Colonic mucosa (tissue), 4 donors: Measurements from ENCODE around the gene GRP. TPM values are rescaled to one million over a fixed set of nuclear protein-coding genes. Genes with fewer than 3 reads are reported as not detected.

Source experiments
- DNase-seq: peaks from one replicate; pipeline ENCODE4 v3.0.0-alpha.2; 2020
- H3K27ac ChIP-seq: fragments of 200-600 bp; one replicate; pipeline ENCODE4 v1.8.0; 2021
- H3K27me3 ChIP-seq: fragments of 200-600 bp; one replicate; pipeline ENCODE4 v1.8.0; 2021
- H3K36me3 ChIP-seq: fragments of 200-600 bp; one replicate; pipeline ENCODE4 v1.8.0; 2021
- H3K4me1 ChIP-seq: fragments of 200-600 bp; one replicate; pipeline ENCODE4 v1.8.0; 2021; ENCODE audit warnings: mild to moderate bottlenecking
- H3K4me3 ChIP-seq: fragments of 200-600 bp; one replicate; pipeline ENCODE4 v1.8.0; 2021
- H3K9ac ChIP-seq, 2 donors: one replicate each; pipeline ENCODE4 v1.7.0; 2013; ENCODE audit warnings: control low read depth in 2 of 2, low read depth in 2 of 2, low read length in 2 of 2
- H3K9me3 ChIP-seq: fragments of 200-600 bp; one replicate; pipeline ENCODE4 v1.8.0; 2021
- CTCF ChIP-seq: fragments of 200-600 bp; IDR thresholded peaks from one replicate; pipeline ENCODE4 v1.8.0; 2022; ENCODE audit warnings: antibody characterized with exemption, mild to moderate bottlenecking
- intact Hi-C: fragments of 100-400 bp; cut with DNase I; formaldehyde crosslinking; loops from one replicate; pipeline ENCODE4 v1.14.1; 2022
- total RNA-seq, 2 donors: library from RNA; stranded (reverse); fragmentation: NEBNext Ultra II Directional in 1 of 2; extraction: Animal tissue kit (Norgen Biotek cat#: 25700) in 1 of 2; gene quantifications; one replicate each; pipeline ENCODE4 v1.2.1, GENCODE V29; 2021
- donor health status: healthy.
- donor health status: DM: no; HTN: no; CAD: no.
- donor health status: DM: no; HTN: no; CAD: no.

Gene GRP
- total RNA-seq, 2 donors from 2014 or later, result not detected

- DNase-seq, result no peak
- intact Hi-C loops, result no loop called here
- H3K9me3 ChIP-seq, result no peaks in the 10 kb centered on the region
- no peak for TF ChIP-seq CTCF
- no peaks in the 10 kb centered on the region for H3K4me1 ChIP-seq
- no peaks in the 10 kb centered on the region for H3K27me3 ChIP-seq
- H3K9ac ChIP-seq, result no peak overlapping the region
- H3K4me3 ChIP-seq, result no peak overlapping the region
- H3K36me3 ChIP-seq, result no peaks in the 10 kb centered on the region
- H3K27ac ChIP-seq, result no peak overlapping the region
These were observed 30.9 kb upstream of the GRP start for GRCh38 chr18:59189008-59189407.

DNA sequence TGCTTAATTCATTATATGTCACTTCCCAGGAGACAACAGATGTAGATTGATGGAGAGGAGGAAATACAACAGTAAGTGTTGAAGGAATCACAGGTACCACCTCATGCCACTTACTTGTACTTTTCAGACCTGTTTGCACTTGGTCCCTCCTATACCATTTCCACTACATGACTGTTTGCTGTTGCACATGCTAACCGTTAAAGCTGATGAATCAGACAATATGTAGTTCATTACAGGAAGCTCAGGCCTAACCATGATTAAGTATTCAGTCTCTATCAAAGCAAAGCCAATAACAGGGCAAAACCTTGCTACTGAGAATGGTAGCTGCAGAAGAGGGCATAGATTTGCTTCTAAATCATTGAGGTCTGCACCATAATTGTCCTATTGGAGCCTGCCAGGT, 30.2 kb upstream of the GRP start:
- H3K4me1 ChIP-seq, result no peaks in the 10 kb centered on the region
- H3K36me3 ChIP-seq, result no peaks in the 10 kb centered on the region
- no peak for DNase-seq
- TF ChIP-seq CTCF, result no peak
- no peaks in the 10 kb centered on the region for H3K27me3 ChIP-seq
- no peak overlapping the region for H3K27ac ChIP-seq
- H3K9me3 ChIP-seq, result no peaks in the 10 kb centered on the region
- intact Hi-C loops, result no loop called here
- no peak overlapping the region for H3K9ac ChIP-seq
- H3K4me3 ChIP-seq, result no peak overlapping the region

GRCh38 chr18:59196161-59196725, 23.7 kb upstream of the GRP start:
- no peak overlapping the region for H3K27ac ChIP-seq
- no peak overlapping the region for H3K4me3 ChIP-seq
- no peak for TF ChIP-seq CTCF
- no peaks in the 10 kb centered on the region for H3K4me1 ChIP-seq
- H3K36me3 ChIP-seq, result no peaks in the 10 kb centered on the region
- no peaks in the 10 kb centered on the region for H3K27me3 ChIP-seq
- intact Hi-C loops, result no loop called here
- H3K9me3 ChIP-seq, result no peaks in the 10 kb centered on the region
- DNase-seq, result no peak
- H3K9ac ChIP-seq, result no peak overlapping the region

DNA sequence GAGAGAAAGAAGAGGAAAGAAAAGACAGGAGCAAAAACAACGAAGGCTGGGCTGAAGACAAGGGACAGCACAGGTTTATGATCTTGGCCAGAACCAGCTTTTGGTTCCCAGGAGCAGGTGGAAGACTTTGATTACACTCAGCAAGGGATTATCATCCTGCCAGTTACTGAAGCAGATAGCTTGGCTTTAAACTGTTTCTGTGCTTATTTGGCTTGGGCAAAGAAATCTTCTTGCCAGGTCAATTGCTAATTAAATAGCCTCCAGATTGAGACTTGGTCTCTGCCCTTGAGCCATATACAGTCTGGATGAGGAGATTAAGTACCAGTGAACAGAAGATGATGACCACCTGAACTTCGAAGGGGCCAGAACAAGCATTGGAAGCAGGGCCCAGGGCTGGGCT, 22.3 kb upstream of the GRP start:
- Histone ChIP-seq H3K9ac (no peak overlapping the region), H3K4me1 (no peaks in the 10 kb centered on the region), H3K36me3 (no peaks in the 10 kb centered on the region), H3K4me3 (no peak overlapping the region), H3K9me3 (no peaks in the 10 kb centered on the region), H3K27ac (no peak overlapping the region), H3K27me3 (no peaks in the 10 kb centered on the region)
- no peak for DNase-seq
- TF ChIP-seq CTCF, result no peak
- intact Hi-C loops, result no loop called here

GRCh38 chr18:59198215-59198614, 21.7 kb upstream of the GRP start:
- TF ChIP-seq CTCF, result no peak
- H3K27me3 ChIP-seq, result no peaks in the 10 kb centered on the region
- intact Hi-C loops, result no loop called here
- H3K4me1 ChIP-seq, result no peaks in the 10 kb centered on the region
- no peak overlapping the region for H3K4me3 ChIP-seq
- H3K9ac ChIP-seq, result no peak overlapping the region
- H3K36me3 ChIP-seq, result no peaks in the 10 kb centered on the region
- H3K27ac ChIP-seq, result no peak overlapping the region
- no peaks in the 10 kb centered on the region for H3K9me3 ChIP-seq
- no peak for DNase-seq
